Occipital lobe (tissue), 2 donors: ENCODE measurements around the gene HOXA11. TPM values are rescaled to one million over a fixed set of nuclear protein-coding genes. Genes with fewer than 3 reads are reported as not detected.

Experiments
- DNase-seq: peaks from one replicate; lab custom pipeline; 2025; lab: John Stamatoyannopoulos, UW
- total RNA-seq: library from RNA; depleted of rRNA; stranded (reverse); fragments of >200 nt; gene quantifications from one replicate; pipeline ENCODE4 v1.2.3, GENCODE V29; 2014

HOXA11 gene
- total RNA-seq, 1 donor from 2014 or later = not detected

DNA sequence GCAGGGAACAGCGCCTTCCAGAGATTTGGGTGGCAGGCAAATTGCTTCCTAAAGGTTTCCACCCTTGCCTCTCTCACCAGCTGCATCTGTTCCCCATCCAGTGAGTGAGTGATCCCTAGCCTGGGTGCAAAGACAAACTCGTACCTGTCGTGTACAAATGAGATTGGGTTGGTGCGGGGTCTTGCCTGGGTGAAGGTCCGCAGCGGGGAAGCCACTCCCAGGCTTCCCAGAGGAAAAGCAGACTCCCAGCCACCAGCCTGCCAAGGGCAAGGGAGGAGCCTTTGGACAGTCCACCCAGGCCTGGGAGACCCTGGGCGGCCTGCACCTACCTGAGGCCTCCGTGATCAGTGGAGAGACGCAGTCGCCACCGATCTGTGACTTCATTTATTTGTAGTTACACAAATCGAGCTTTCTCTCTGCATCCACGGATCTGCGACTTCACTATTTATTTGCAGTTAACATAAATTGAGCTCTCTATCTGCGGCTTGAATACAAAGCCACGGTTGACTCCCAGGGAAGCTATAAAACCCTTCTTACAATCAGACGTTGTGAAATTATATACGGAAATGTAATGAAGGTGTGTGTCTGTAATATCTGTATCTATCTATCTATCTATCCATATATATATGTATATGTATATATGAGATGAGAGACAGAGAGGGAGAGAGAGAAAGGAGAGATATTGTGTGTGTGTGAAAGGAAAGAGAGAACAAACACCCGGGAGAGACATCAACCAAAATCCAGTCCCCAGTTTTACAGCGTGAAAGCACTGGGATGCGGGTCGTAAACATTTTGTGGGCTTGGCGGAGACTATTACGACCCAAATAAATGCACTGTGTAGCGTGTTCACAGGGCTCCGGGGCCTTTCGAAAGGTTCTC is 25.5 kb downstream of the HOXA11 start:
- DNase-seq = no peak

DNA sequence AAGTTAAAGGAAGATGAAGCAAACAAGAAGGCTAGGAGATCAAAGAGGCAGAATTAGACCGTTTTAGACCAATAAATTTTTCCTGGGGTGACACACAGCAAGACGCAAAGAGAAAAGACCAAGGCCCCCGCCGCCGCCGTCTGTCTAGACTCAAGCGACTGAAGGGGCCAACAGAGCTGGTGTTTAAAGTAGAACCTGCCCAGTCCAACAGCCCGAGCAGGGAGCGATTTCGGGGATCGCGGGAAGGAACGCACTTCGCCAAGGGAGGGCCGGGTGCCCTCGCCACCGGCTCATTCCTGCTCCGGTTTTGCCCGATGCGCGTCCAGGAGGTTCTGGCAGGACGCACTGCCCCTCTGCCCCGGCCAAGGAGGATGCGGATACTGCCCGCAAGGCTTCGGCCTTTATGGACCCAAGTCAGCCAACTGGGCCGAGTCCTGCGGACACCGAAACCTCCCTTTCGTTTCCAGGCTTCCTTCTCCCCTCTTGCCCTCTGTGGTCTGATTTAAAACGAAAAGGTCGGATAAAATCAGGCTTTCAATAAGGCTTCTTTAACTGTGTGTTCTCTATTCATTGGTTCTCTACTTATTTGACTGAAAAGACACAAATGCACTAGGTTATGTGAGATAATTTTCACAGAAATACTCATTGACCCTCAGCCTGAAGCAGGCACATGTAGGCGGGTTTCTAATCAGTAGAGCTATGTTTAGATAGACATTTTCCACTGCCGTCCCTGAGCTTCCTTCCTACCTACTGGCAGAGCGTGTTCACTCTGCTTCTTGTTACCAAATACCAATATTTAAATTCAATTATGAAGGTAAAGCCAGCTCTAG is 26.4 kb downstream of the HOXA11 start:
- DNase-seq = no peak

DNA sequence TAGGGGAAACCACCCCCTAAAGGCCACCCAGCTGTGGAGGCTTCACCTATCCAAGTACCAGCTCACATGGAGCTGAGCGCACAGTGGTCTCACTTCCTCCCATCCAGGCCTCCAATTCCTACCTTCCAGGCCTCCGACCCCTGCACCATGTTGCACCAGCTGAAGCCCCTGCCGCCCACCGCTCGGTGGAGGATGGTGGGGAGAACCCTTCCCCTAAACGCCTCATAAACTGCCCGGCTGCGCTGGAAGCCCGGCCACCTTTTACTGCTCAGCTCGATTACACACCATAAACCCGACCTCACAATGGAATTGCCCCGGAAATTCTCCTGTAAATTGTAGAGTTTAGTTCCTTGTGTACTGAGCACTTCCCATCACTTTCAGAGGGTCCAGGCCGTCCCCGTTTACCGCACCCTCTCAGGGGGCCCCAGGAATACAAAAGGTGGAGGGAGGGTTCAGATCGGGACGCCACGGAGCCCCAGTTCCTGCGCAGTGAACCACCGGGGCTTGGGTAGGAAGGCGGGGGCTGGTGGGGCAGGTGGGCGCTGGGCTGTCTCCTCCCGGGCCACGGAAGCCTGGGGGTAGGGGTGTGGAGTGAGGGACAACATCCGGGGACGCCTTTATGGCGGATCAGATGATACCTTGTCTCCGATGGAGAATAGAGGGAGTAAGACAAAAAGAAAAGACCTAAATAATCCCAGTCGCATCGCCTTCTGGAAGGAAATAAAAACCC is 27.2 kb downstream of the HOXA11 start:
- DNase-seq = no peak

DNA sequence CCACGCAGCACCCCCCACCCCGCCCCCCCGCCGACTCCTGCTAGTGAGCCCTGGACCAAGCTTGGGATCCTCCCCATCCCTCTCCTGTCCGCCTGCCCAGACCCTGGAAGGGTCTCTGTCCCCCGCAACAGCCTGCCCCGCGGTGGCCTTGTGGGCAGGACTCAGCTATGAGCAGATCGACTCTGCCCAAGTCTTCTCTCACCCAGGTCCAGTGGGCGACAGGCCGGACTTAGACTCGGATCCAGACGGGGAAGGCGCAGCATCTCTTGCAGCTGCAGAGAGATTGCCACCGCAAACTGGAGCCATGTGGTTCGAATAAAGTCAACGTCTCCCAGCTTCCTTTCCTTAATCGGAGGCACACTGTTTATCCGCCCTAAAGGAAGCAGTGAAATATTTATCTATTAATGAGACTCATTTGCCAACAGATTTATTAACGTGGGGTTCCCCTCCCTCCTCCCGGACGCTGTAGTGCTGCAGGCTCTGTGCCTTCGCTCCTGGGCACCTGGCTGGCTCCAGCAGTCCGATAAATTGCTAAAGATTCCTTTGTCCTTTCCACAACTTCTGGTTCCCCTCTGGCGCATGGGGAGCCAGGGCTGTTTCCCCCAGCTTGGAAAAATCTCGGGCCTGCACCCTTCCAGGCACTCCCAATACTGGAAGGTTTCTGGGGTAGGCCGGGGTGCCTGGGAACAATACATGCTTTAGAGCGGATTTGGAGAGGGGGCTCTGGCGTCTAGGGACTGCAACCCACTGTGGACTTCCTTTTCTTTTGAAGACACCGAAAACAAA is 27.9 kb downstream of the HOXA11 start:
- DNase-seq = no peak

DNA sequence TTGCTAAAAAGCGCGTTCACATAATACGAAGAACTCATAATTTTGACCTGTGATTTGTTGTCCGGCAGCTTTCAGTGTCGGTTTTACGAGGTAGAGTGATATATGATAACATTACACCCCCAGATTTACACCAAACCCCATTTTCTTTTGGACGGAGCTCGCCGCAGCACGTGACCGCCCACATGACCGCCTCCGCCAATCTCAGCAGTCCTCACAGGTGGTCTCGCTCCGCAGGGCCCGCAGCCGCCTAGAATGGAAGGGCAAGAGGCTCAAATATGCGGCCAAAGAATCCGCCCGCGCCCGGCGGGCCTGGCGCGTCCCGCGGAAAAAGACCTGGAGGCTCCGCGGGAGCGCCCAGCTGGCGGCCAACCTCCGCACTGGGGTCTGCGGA is 28.5 kb downstream of the HOXA11 start, which contains the start of gene HOXA7:
TSS of gene HOXA7 (minus strand) at position 168 of the 391 bp plus-strand sequence. CDS start at position 38, 130 bp downstream.
- no peak for DNase-seq

DNA sequence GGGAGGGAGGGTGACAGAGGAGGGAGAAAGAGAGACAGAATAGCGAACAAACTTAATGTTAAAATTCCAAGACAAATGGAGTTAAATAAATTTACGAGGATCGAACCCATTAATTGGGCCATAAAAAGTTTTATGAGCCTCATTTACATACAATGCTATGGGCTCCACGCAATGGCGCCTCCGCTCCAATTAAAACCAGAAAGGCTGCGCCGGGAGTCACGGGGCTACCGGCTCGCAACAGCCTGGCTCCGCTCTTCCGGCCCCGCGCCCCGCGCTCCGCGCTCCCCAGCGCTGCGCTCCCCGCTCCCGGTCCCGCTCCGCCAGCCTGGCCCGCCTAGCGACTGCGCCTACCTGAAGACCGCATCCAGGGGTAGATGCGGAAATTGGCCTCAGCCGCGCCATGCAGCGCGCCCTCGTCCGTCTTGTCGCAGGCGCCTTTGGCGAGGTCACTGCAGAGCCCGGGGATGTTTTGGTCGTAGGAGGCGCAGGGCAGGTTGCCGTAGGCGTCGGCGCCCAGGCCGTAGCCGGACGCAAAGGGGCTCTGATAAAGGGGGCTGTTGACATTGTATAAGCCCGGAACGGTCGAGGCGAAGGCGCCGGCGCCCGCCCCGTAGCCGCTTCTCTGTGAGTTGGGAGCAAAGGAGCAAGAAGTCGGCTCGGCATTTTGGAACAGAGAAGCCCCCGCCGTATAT is 29.1 kb downstream of the HOXA11 start:
- DNase-seq = no peak

DNA sequence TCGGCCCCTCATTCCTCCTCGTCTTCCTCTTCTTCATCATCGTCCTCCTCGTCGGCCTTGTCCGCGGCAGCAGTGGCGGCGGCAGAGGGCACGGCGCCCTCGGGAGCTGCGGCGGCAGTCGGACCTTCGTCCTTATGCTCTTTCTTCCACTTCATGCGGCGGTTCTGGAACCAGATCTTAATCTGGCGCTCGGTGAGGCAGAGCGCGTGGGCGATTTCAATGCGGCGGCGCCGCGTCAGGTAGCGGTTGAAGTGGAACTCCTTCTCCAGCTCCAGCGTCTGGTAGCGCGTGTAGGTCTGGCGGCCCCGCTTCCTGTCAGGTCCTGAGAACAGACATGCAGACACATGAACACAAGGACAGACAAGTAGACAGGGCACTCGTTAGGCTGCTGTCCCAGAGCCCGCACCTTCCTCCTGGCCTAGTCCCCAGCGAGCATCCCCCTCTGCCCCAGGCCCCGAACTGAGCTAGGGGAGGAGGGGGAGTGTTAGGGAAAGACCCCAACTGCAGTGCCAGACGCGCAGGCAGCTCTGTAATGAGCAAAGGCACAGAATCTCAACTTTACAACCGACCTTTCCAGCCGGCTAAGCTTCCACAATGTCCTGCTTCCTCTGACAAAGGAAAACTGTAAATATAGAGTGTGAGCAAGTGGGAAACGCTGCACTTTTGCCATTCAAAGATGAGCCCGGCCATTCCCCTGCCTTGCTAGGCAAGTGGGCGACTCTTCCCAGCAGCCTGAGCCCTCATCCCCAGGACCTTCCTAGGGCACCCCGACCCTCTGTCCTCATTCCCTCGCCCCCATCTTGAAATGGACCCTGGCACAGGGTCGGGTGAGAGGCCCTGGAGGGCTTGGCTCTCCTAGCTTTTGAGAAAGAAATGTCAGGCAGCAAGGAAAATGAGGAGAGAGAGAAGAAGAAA is 29.9 kb downstream of the HOXA11 start:
- no peak for DNase-seq

DNA sequence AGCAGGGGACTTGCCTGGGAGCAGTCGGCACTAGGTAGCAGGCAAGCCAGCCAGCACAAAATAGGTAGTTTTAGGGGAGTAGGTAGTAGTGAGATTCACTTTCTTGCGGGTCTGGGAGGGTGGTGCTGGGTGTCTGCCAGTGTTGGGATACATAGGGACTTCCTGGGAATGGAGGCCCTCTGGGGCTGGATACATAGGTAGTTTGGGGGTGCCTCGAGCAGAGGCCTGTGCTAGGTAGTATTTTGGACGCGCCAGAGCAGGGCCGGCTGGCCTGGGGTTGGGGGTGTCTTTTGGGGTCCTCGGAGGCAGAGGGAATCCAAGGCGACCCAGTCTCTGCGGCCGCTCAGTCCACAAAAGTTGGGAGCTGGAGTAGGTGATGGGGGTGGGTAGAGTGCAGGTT is 30.7 kb downstream of the HOXA11 start:
- DNase-seq = no peak

DNA sequence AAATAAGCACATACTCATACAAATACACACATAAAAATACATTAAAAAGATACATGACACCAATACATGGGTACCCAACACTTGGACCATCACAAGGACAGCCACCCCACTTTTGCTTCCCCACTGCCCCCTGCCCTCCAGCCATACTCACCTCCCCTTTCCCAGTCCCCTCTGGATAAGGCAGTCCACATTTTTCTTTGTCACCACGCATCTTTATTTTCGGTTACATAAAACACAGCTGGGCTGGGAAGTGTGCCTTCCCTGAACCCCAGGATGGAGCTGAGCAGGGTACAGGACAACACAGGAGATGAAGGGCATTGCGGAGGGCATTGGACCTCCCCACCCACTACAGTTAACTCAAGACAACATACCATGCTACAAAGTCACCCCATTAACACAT is 31.5 kb downstream of the HOXA11 start:
- no peak for DNase-seq

DNA sequence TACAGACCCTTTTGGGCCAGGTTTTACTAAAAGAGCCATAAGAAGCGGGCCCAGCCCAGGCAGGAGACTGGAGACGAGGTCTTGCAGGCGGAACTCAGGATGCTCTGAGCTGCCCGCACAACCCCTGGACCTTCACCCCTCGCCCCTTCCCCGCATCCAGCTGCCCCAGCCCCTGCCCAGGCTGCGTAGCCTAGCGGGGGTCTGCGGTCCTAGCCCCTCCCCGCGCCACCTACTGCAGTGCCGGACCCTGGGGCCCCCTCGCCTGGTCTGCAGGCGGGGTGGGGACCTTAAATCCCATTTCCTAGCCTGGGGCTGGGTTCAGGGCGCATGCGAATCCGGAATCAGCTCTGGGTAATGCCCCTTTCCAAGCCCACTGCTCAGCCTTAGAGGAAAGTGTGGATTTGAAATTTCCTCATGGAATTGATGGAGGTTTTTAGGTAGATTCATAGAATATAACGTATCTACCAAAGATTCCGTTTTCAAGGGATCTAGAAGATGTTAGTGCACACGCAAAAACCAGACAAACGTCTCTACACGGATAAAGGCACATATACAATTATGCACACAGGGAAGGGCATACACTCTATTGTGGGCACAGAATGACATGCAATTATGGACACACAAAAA is 32.1 kb downstream of the HOXA11 start:
- no peak for DNase-seq

DNA sequence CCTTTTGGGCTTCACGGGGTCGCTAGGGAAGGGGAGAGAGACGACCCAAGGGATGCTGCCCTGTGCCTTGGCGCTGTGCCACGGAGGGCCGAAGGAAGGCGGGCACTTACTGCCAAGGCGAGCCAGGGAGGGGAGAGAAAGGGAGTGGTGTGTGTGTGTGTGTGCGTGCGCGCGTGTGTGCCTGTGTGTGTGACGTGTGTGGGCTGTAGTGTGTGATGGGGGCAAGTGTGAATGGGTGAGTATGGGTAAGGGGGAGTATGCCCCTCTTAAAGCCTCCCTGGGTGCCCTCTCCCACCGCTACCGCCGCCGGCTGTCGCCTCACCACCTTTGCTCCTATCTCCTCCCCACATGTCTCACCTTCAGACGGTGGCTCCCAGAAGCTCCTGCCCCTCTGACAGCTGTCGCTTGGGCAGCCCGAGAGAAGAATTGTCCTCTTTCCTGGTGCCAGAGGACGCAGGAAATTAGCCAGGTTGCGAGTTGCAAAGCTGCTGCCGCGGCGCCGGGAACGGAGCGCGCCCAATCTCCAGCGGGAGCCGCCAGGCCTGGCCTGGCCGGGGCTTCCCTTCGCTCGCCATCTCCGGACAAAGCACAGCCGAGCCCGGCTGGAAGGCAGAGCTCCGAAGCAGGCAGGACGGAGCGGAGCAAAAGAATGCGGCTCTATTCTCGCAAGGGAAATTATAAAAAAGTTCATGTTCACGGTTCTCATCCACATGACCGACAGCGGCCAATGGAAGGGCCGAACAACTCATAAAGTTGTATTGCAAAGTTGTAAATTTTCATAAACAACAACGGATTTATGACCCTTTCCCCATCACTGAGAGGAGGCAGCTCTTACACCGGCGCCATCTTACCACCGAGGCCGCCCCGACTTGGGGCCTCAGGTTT is 32.9 kb downstream of the HOXA11 start, which contains the start of gene HOXA3:
TSS of gene HOXA3 (minus strand) at position 653 of the 885 bp plus-strand sequence. CDS start 41,943 bp downstream, outside the sequence.
- no peak for DNase-seq

DNA sequence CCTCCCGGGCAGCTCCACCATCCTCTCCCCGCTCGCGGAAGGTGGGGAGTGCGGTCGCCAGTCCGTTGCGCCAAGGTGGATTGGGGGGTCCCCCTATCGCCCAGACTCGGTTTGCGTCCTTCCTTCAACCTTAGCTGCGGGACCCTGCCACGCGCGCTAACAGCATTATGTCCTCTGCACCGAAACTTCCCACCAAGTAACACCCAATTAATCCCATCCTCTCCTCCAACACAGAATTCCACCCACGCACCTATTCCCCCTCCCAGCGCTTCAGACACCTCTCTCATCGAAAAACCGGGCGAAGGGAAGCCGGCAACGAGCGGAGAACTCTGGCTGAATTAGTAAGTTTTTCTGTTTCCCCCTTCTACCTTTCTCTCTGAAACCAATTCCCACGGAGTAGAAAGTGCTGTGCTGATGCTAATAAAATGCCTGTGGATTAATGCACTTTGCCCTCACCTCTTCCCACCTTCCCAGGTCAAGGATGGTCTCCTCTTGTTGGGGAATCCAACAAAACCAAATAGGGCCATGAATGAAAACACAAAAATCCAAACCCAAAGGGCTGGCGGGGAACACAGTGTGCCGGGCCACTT is 33.6 kb downstream of the HOXA11 start:
- no peak for DNase-seq

DNA sequence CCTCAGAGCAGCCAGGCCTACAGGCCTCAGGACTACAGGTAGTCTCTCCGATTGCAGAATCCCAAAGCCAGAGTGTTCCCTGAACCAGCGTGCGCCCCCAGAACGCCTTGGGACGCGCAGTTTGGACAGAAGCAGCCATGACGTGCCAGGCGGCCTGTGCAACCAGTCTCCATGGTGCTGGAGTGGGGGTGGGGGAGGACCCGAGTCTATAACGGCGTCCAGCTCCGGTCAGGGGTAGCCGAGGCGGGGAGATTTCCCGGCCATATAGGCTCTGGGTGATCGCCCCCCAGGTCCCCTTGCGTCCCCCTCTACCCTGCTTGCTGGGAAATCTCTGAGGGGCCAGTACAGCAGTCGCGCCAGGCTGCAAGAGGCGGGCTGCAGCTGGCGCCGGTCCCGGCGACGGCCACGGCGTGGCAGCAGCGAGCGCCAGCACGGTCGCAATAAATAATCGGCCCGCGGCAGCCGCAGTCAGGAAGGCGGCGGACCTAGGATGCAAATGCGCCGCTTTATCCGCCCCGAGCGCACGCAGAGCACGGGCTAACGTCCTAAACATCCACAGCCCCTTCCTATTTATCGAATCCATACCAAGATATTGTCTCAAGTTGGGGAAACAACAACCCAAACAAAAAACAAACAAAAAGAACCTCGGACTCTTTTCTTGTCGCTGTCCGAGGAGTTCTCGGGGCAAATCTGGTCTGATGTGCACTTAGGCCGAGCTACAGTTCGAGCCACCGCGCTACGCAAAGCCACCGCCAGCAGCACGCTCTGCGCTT is 34.3 kb downstream of the HOXA11 start:
- DNase-seq = no peak

DNA sequence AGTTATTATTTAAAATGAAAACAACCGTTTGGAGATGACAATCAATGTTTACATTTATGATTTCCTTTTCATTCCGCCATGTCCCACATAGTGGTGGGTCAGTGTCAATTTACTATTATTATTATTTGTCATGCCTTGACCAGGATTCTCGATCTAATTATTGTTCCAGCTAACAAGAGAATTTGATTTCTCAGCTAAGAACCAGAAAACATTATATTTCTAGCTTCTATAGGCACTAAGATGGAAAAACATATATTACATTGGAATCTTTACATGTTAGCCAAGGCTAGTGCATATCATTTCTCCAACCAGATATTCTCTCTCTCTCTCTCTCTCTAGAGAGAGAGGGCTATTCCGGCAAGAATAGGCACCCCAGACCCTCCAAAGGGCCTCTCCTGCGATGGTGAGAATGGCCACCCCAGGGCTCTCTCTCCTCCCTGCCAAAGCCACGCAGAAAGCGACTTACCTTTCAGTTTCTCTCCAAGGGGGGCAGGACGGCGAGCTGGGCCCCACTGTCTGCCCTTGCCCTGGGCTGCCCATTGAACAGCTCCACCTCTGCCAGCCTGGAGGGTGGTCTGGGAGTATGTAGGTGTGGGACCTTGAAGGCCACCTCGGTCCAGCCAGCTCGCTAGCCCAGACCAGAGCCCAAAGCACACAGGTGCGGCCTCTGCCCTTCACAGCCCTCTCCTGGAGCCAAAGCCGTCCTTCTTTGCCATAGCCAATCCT is 35.0 kb downstream of the HOXA11 start:
- DNase-seq = no peak

DNA sequence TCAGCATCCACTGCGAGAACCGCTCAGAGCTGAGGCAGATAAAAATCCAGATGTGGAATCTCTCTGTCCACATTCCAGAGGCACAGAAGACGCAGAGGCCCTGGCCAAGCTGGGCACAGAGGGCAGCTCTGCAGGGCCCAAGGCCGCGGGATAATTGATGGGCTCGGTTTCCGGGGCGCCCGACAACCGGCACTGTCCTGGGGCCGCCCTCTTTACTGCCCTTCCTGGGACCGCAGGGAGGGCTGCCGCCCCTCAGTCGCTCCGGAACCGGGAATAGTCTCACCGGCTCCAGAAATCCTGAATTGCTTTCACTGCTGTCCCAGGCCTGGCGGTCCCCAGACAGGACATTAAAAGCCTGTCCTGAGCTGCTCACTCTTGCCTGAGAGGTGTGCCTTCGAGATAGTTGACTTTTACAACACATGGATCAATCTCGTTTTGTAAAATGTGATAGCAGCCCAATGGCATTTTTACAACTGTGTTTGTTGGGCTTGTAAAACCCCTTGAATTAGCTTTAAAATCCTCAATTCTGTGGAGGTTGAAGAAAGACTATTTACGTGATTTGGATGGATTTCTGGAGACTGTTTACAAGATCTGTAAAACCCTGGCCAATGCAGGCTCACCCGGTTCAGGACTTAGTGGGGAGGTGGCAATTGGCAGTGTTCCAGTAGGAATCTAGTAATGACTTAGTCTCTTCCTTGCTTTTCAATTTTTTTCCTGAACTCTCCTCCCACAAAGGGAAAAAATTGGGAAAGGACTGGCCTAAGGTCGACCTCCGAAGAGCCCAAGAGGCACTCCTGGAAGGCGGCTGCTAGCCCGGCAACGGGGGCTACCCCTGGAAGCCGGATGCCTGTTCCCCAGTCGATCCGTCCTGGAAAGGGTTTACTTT is 36.0 kb downstream of the HOXA11 start:
- DNase-seq = no peak
